K562 (cell line): ENCODE data around the gene COPS6. TPM values are rescaled to one million over a fixed set of nuclear protein-coding genes. Genes with fewer than 3 reads are reported as not detected.

ENCODE experiments used
- ATF7 ChIP-seq: fragments of 450-650 bp; IDR thresholded peaks from 2 replicates; pipeline ENCODE4 v1.7.1; 2014; ENCODE audit warnings: mild to moderate bottlenecking, moderate library complexity
- CBX2 ChIP-seq: fragments of 200-600 bp; sonication (generic); IDR thresholded peaks from one replicate; pipeline ENCODE4 v1.6.1; 2012; ENCODE audit warnings: mild to moderate bottlenecking, low read length, inconsistent platforms; ENCODE audit not compliant: insufficient read depth, poor library complexity, severe bottlenecking
- ELF2 ChIP-seq: fragments of 250-450 bp; sonication (Bioruptor Pico); IDR thresholded peaks from 2 replicates; pipeline ENCODE4 v1.5.0; 2021; ENCODE audit warnings: mild to moderate bottlenecking
- GABPB2 ChIP-seq: fragments of 250-450 bp; sonication (Bioruptor Pico); conservative IDR thresholded peaks from 2 replicates; pipeline ENCODE4 v1.5.1; 2021; ENCODE audit warnings: mild to moderate bottlenecking
- HMGN3 ChIP-seq: IDR thresholded peaks from 2 replicates; pipeline ENCODE4 v1.6.1; 2011; ENCODE audit warnings: borderline replicate concordance, low read depth, mild to moderate bottlenecking, mixed read lengths, low read length; ENCODE audit not compliant: insufficient read length; ENCODE audit errors: extremely low read depth
- MCM2 ChIP-seq: fragments of 450-650 bp; IDR thresholded peaks from 2 replicates; pipeline ENCODE4 v1.6.1; 2017; ENCODE audit warnings: low read depth, mild to moderate bottlenecking
- MITF ChIP-seq: IDR thresholded peaks from 2 replicates; pipeline ENCODE4 v1.6.1; 2014; ENCODE audit warnings: antibody characterized with exemption
- NFE2L1 ChIP-seq: fragments of 450-650 bp; IDR thresholded peaks from 2 replicates; pipeline ENCODE4 v1.6.1; 2016; ENCODE audit warnings: missing genetic modification characterization, low read depth, mild to moderate bottlenecking, missing compliant biosample characterization, moderate library complexity, borderline replicate concordance
- NUFIP1 ChIP-seq: fragments of 450-650 bp; IDR thresholded peaks from 2 replicates; pipeline ENCODE4 v1.6.1; 2018; ENCODE audit not compliant: partially characterized antibody
- PRDM10 ChIP-seq: fragments of 450-650 bp; IDR thresholded peaks from 2 replicates; pipeline ENCODE4 v1.6.1; 2018; ENCODE audit not compliant: partially characterized antibody
- SIN3A ChIP-seq, 2 experiments: fragments of 150-350 bp in 1 of 2; IDR thresholded peaks; 2 replicates each; pipeline ENCODE4 v1.6.1; 2011 to 2016; ENCODE audit warnings: borderline replicate concordance in 2 of 2, low read depth in 2 of 2, low read length in 2 of 2, mild to moderate bottlenecking in 2 of 2, moderate library complexity in 2 of 2; ENCODE audit not compliant: control insufficient read depth in 1 of 2
- SMC3 ChIP-seq: conservative IDR thresholded peaks from 2 replicates; pipeline ENCODE4 v1.6.1; 2011; ENCODE audit warnings: low read depth, low read length, improper control_type of control experiment; ENCODE audit not compliant: insufficient read depth
- ZBTB26 ChIP-seq: fragments of 450-650 bp; formaldehyde crosslinking; IDR thresholded peaks from 2 replicates; pipeline ENCODE4 v1.4.0; 2022; ENCODE audit warnings: missing genetic modification characterization
- ZNF280A ChIP-seq: fragments of 450-650 bp; IDR thresholded peaks from 2 replicates; pipeline ENCODE4 v1.6.1; 2018; ENCODE audit warnings: mild to moderate bottlenecking, low read depth; ENCODE audit not compliant: partially characterized antibody
- ZNF347 ChIP-seq: fragments of 450-650 bp; formaldehyde crosslinking; IDR thresholded peaks from 2 replicates; pipeline ENCODE4 v1.4.0; 2020; ENCODE audit warnings: low read depth, mild to moderate bottlenecking, moderate library complexity
- ZNF436 ChIP-seq: fragments of 250-450, 450-650 bp; sonication (Bioruptor Pico); formaldehyde crosslinking; IDR thresholded peaks from 2 replicates; pipeline ENCODE4 v1.7.0; 2020; ENCODE audit warnings: mild to moderate bottlenecking
- ZNF655 ChIP-seq: fragments of 250-450 bp; sonication (Bioruptor Pico); IDR thresholded peaks from 2 replicates; pipeline ENCODE4 v1.5.0; 2021
- polyA plus RNA-seq, 8 experiments: library from polyadenylated mRNA; depleted of rRNA in 4 of 8; stranded (reverse) in 5 of 8; unstranded in 3 of 8; fragments of >200 nt; fragmentation: Nextera tagmentation in 2 of 8; fragmentation: Illumina TruSeq in 1 of 8; extraction: Ambion mirVana in 2 of 8; extraction: Trizol in 1 of 8; gene quantifications; 2 replicates each; pipeline versions ENCODE4 v1.2.1 to v1.2.3, GENCODE V29; 2011 to 2014; ENCODE audit warnings: inconsistent platforms in 1 of 8, missing spikeins in 1 of 8
- total RNA-seq, 7 experiments: library from RNA; depleted of rRNA in 6 of 7; stranded (reverse); fragments of >200 nt in 6 of 7; fragmentation: Illumina TruSeq in 2 of 7; extraction: Trizol in 2 of 7; gene quantifications; 2 replicates each; pipeline versions ENCODE4 v1.2.1 to v1.2.3, GENCODE V29; 2011 to 2021; ENCODE audit warnings: low replicate concordance in 1 of 7

COPS6 gene
- total and polyA plus RNA-seq, 9 of the 15 experiments (the other 6 are each of a cell fraction or from before 2014, with no cell fraction given), result 63.0 to 331 (median 168) TPM

- TF ChIP-seq GABPB2 (CRISPR knock-in tag) (no peak), CBX2 (no peak), ZBTB26 (CRISPR knock-in tag) (no peak), MCM2 (no peak), NFE2L1 (tag) (no peak), ZNF280A (no peak), SIN3A (IDR thresholded peaks at IDR 0.05; ENCODE audit: borderline replicate concordance in 2 of 2, control insufficient read depth in 1 of 2, low read depth in 2 of 2, low read length in 2 of 2) (peak; percentile 95 to 99), ZNF655 (no peak), NUFIP1 (no peak), MITF (peak; percentile 64; the same call in 1 of the 2 replicates), ZNF347 (no peak), HMGN3 (peak; percentile 91), SMC3 (no peak), PRDM10 (peak; percentile 34), ATF7 (peak; percentile 85), ZNF436 (CRISPR knock-in tag) (no peak), ELF2 (peak; percentile 79; the same call in 1 of the 2 replicates)
Observed at GRCh38 chr7:100049441-100050291, 39.1 kb upstream of the COPS6 start, which contains the start of gene ZSCAN21 (continued).
